Activated naive CD4-positive, alpha-beta T cell treated with anti-CD3 and anti-CD28 coated beads for 36 hours (primary cell): Measurements from ENCODE around the gene SLC40A1. TPM values are rescaled to one million over a fixed set of nuclear protein-coding genes. Genes with fewer than 3 reads are reported as not detected.
A peak's percentile ranks its signal among the peaks of the same experiment; 100 is the strongest.

ENCODE experiments used
- CTCF ChIA-PET: fragments of 350-600 bp; sonication (Branson Sonifier 250); formaldehyde crosslinking; loops from one replicate; lab custom pipeline; 2021; ENCODE audit warnings: antibody characterized with exemption; lab: Charles Lee
- DNase-seq: peaks from one replicate; pipeline ENCODE4 v3.0.0-alpha.2; 2020
- H3K27ac Mint-ChIP-seq: one replicate; pipeline ENCODE4 v1.8.0; 2021; ENCODE audit warnings: mild to moderate bottlenecking, mixed read lengths
- H3K27me3 Mint-ChIP-seq: one replicate; pipeline ENCODE4 v1.8.0; 2021; ENCODE audit warnings: low read depth, mixed read lengths
- H3K36me3 Mint-ChIP-seq: one replicate; pipeline ENCODE4 v1.8.0; 2021; ENCODE audit warnings: low read depth, mixed read lengths
- H3K4me1 Mint-ChIP-seq: one replicate; pipeline ENCODE4 v1.8.0; 2021; ENCODE audit warnings: low read depth, mixed read lengths
- H3K4me3 Mint-ChIP-seq: one replicate; pipeline ENCODE4 v1.8.0; 2021; ENCODE audit warnings: mild to moderate bottlenecking, moderate library complexity, mixed read lengths
- H3K9me3 Mint-ChIP-seq: one replicate; pipeline ENCODE4 v1.8.0; 2021; ENCODE audit warnings: mixed read lengths
- intact Hi-C: fragments of 100-400 bp; cut with micrococcal nuclease; formaldehyde crosslinking; loops from one replicate; pipeline ENCODE4 v1.15.1; 2023
- total RNA-seq, 2 experiments: library from RNA; stranded (reverse); gene quantifications; one replicate each; pipeline ENCODE4 v1.2.3, GENCODE V29; 2021

The SLC40A1 gene
- total RNA-seq, 2 experiments from 2014 or later, result 3.8 to 4.1 TPM

GRCh38 chr2:189592353-189592984, 11.9 kb upstream of the SLC40A1 start:
- intact Hi-C loops, result no loop called here
- Mint-ChIP-seq H3K4me1 (peaks cover 32% of the 10 kb centered on the region), H3K27ac (no peak overlapping the region), H3K9me3 (no peaks in the 10 kb centered on the region), H3K4me3 (no peak overlapping the region), H3K36me3 (no peaks in the 10 kb centered on the region), H3K27me3 (no peaks in the 10 kb centered on the region)
- DNase-seq, result no peak
- CTCF ChIA-PET, result interaction anchor here (1.2 to 1.3 kb wide), 3 partner anchors 12 to 68 kb away, joined by 4 read pairs; no protein-coding TSS in a partner anchor

DNA sequence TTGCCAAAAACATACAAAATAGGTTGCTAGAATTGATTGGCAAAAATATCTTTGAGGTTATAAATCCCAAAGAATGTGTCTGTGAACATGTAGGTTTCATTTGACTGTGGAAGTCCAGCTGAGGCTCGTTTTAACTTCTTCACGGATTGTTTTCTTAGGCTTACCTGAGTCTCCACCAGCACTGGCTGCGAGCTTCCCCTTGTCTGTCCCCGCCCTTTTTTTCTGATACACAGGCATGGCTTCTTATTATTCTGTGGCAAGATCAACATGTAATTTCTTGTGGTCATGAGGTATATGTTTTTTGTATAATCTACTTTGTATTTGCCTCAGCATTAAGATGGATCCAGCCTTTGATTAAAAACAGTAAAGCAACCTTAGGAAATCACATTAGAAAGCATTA, 7.2 kb upstream of the SLC40A1 start:
- intact Hi-C loops, result no loop called here
- no peak overlapping the region for H3K4me3 Mint-ChIP-seq
- no peaks in the 10 kb centered on the region for H3K9me3 Mint-ChIP-seq
- H3K36me3 Mint-ChIP-seq, result no peaks in the 10 kb centered on the region
- no peaks in the 10 kb centered on the region for H3K27me3 Mint-ChIP-seq
- no peak overlapping the region for H3K27ac Mint-ChIP-seq
- peaks cover 20% of the 10 kb centered on the region for H3K4me1 Mint-ChIP-seq
- CTCF ChIA-PET, result interaction anchor here (0.6 kb wide), 1 partner anchor 114 kb away, joined by 3 read pairs; no protein-coding TSS in a partner anchor
- DNase-seq, result no peak

DNA sequence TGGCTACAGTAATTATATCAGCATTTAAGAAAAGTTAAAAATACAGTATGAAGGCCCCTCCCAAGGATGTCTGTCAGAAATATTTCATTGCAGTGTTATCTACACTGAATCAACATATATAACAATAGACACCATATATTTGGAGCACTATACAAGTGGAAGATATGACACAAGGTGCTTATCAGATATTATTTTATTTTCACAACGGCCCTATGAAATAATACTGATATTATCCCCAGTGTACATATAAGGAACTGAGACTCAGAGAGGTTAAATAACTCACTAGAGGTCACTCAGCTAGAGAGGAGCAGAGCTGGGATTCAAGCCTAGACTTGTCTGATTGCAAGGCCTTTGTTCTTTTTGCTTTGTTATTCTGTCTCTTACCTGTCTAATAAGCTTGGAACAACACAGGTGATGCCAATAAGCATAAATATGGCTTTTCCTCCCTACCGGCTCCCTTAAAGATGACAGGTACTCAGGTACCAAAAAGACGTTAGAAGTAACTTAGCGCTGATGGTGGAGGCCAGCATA, 4.7 kb upstream of the SLC40A1 start:
- CTCF ChIA-PET, result interaction anchor here (1.2 kb wide), 1 partner anchor 31 kb away, joined by 3 read pairs; no protein-coding TSS in a partner anchor
- Mint-ChIP-seq H3K9me3 (no peaks in the 10 kb centered on the region), H3K4me1 (peaks cover 14% of the 10 kb centered on the region), H3K4me3 (no peak overlapping the region), H3K27ac (no peak overlapping the region), H3K27me3 (peaks cover 5% of the 10 kb centered on the region), H3K36me3 (no peaks in the 10 kb centered on the region)
- DNase-seq, result no peak
- intact Hi-C loops, result no loop called here

GRCh38 chr2:189584686-189585085, 4.1 kb upstream of the SLC40A1 start:
- CTCF ChIA-PET, result no interaction called here
- Mint-ChIP-seq H3K9me3 (no peaks in the 10 kb centered on the region), H3K36me3 (no peaks in the 10 kb centered on the region), H3K4me1 (peaks cover 20% of the 10 kb centered on the region), H3K27me3 (peaks cover 5% of the 10 kb centered on the region), H3K4me3 (no peak overlapping the region), H3K27ac (no peak overlapping the region)
- intact Hi-C loops, result loop anchor here (5.0 kb wide), 2 partner anchors 58 to 282 kb away; no protein-coding TSS in a partner anchor
- DNase-seq, result no peak

- Mint-ChIP-seq H3K9me3 (no peaks in the 10 kb centered on the region), H3K27me3 (peaks cover 5% of the 10 kb centered on the region), H3K27ac (no peak overlapping the region), H3K4me1 (peaks cover 28% of the 10 kb centered on the region), H3K4me3 (no peak overlapping the region), H3K36me3 (no peaks in the 10 kb centered on the region)
- DNase-seq, result no peak
- CTCF ChIA-PET, result interaction anchor here (0.7 kb wide), 1 partner anchor 224 kb away, joined by 4 read pairs; no protein-coding TSS in a partner anchor
- intact Hi-C loops, result loop anchor here (5.0 kb wide), 2 partner anchors 59 to 281 kb away; no protein-coding TSS in a partner anchor
Observed at GRCh38 chr2:189583227-189584198, 2.9 kb upstream of the SLC40A1 start.

DNA sequence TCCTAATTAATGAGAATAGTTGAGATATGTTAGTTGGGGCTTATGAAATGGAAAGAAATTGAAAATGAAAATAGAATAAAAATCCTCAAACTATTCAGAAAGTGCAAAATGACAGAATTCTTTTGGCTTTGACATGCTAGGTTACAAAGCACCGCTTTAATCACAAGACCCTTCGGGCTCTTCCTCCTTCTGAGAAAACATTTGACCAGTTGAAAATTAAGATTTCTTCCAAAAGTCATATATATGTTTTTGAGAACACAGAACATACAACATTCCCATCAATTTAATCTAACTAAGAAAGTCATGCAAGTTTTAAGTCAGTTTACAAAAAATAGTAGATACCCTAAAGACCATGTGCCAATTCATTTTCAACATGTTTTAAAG, 2.2 kb upstream of the SLC40A1 start:
- intact Hi-C loops, result loop anchor here (5.0 kb wide), 2 partner anchors 60 to 280 kb away; no protein-coding TSS in a partner anchor
- Mint-ChIP-seq H3K27me3 (peaks cover 5% of the 10 kb centered on the region), H3K36me3 (no peaks in the 10 kb centered on the region), H3K4me3 (no peak overlapping the region), H3K4me1 (peaks cover 29% of the 10 kb centered on the region), H3K9me3 (no peaks in the 10 kb centered on the region), H3K27ac (no peak overlapping the region)
- no peak for DNase-seq
- CTCF ChIA-PET, result no interaction called here

GRCh38 chr2:189582140-189582808, 1.7 kb upstream of the SLC40A1 start:
- Mint-ChIP-seq H3K27me3 (peaks cover 5% of the 10 kb centered on the region), H3K4me1 (peaks cover 30% of the 10 kb centered on the region), H3K36me3 (no peaks in the 10 kb centered on the region), H3K9me3 (no peaks in the 10 kb centered on the region), H3K4me3 (peak overlapping the region; percentile 1), H3K27ac (no peak overlapping the region)
- no peak for DNase-seq
- CTCF ChIA-PET, result no interaction called here
- intact Hi-C loops, result loop anchor here (5.0 kb wide), 2 partner anchors 60 to 280 kb away; no protein-coding TSS in a partner anchor

- H3K27me3 Mint-ChIP-seq, result peaks cover 5% of the 10 kb centered on the region
- no peak overlapping the region for H3K27ac Mint-ChIP-seq
- peak; percentile 36 for DNase-seq
- H3K9me3 Mint-ChIP-seq, result no peaks in the 10 kb centered on the region
- peaks cover 37% of the 10 kb centered on the region for H3K4me1 Mint-ChIP-seq
- CTCF ChIA-PET, result interaction anchor here (1.9 kb wide), 1 partner anchor 79 kb away, joined by 4 read pairs; the partner anchor contains the start of gene ASNSD1
- H3K36me3 Mint-ChIP-seq, result no peaks in the 10 kb centered on the region
- intact Hi-C loops, result loop anchor here (2.0 to 5.0 kb wide), 3 partner anchors 61 to 279 kb away; partner anchors contain the start of gene OSGEPL1
- peak overlapping the region; percentile 85 for H3K4me3 Mint-ChIP-seq
Observed at GRCh38 chr2:189581354-189582139, 961 bp upstream of the SLC40A1 start.

DNA sequence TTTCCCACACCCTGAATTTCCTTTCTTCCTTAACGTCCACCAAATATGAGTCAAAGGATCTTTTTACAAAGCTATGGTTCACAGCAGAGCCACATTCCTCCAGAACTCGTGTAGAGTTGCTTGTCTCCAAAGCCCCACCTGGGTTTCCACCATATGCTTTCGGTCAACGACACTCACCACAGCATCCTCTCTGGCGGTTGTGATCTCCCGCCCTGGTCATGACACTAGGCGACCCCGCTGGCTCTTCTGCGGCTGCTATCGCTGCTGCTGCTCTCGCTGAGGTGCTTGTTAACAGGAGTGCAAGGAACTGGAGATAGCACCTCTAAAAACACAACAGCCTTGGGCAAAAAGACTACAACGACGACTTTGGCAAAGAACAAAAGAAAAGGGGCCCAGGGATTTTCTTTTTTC, 340 bp downstream of the SLC40A1 start:
- Mint-ChIP-seq H3K4me1 (peaks cover 49% of the 10 kb centered on the region), H3K9me3 (no peaks in the 10 kb centered on the region), H3K36me3 (no peaks in the 10 kb centered on the region), H3K27ac (peak overlapping the region; percentile 82), H3K4me3 (peak overlapping the region; percentile 85), H3K27me3 (peaks cover 5% of the 10 kb centered on the region)
- intact Hi-C loops, result loop anchor here (1.0 to 5.0 kb wide), 7 partner anchors 10 to 278 kb away; partner anchors contain the start of genes ORMDL1, OSGEPL1, PMS1 and WDR75
- peak; percentile 55 for DNase-seq
- CTCF ChIA-PET, result interaction anchor here (0.8 to 1.9 kb wide), 5 partner anchors 27 to 94 kb away, joined by 3 to 4 read pairs (median 3); partner anchors contain the start of genes ANKAR and ASNSD1

DNA sequence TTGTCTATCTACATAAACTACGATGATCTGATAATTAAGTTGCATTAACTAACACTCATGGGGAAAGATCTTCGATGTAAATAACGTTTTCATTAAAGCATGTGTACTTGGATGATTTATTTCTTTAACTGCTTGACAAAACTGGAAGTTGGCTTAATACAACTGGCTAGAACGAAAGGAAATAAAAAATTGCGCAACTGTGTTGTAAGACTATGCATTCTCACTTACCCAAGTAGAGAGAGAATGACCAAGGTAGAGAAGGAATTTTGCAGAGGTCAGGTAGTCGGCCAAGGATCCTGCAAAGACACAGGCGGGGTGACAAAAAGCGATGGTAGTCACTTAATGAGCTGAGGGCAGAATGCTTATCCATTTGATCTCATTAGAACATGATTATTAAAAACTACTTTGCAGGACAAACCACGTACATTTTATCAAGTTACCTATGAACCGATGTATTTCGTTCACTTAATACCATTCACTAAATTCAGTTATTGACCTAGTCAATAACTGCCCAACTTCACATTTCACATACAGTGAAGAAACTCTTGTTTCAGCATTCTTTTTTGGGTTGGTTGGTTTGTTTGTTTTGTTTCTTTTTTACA, 900 bp downstream of the SLC40A1 start:
- no peak for DNase-seq
- Mint-ChIP-seq H3K9me3 (no peaks in the 10 kb centered on the region), H3K27me3 (peaks cover 5% of the 10 kb centered on the region), H3K4me1 (peaks cover 53% of the 10 kb centered on the region), H3K4me3 (peak overlapping the region; percentile 85), H3K36me3 (no peaks in the 10 kb centered on the region), H3K27ac (peak overlapping the region; percentile 82)
- CTCF ChIA-PET, result interaction anchor here (1.1 to 1.9 kb wide), 2 partner anchors 27 to 81 kb away, joined by 3 to 4 read pairs; partner anchors contain the start of gene ASNSD1
- intact Hi-C loops, result loop anchor here (1.0 to 5.0 kb wide), 8 partner anchors 9 to 277 kb away; partner anchors contain the start of genes ORMDL1, OSGEPL1, PMS1 and WDR75
